ENCODE results near the gene MAGEA2B. TPM values are rescaled to one million over a fixed set of nuclear protein-coding genes. Genes with fewer than 3 reads are reported as not detected.
A peak's percentile ranks its signal among the peaks of the same experiment; 100 is the strongest.
"Not testable (repeated sequence)": the region's sequence is repeated elsewhere in the genome, so short reads cannot be mapped to it uniquely, and the experiment has no call there.

Gene MAGEA2B
- total and polyA plus RNA-seq, 2 of the 8 experiments (the other 6 are each of a cell fraction or from before 2014, with no cell fraction given), result 1.3 TPM; not detected in 1

DNA sequence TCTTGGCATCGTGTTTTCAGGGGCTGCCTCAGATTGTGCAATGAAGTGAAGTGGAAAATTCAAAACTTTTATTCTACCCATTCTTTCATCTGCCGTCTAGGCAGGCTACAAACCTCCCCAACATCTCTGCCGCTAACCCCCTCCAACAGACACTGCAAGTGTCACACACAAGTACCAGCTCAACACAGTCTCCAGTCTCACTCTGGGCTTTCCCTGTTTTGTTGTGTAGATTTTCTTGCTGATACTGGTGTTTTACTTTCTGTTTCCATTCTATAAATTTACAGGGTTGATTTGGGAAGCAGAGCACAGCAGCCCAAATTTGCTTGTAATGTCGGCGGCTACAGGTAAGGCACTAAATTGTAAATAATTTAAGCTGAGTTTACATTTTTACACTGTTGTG lies 40.4 kb downstream of the MAGEA2B start:
- H2BK15ac ChIP-seq (ENCODE audit: low read length); POLR2A ChIA-PET (ENCODE audit: partially characterized antibody); H2BK5ac ChIP-seq (ENCODE audit: low read depth, low read length); H2BK120ac ChIP-seq (replicated peaks; ENCODE audit: low read depth, low read length); H3K56ac ChIP-seq (replicated peaks; ENCODE audit: insufficient read length, low read depth, low read length); H3K36me3 ChIP-seq (ENCODE audit: control insufficient read depth in 2 of 4, insufficient read depth in 4 of 4, low read length in 3 of 4); H3K79me1 ChIP-seq (ENCODE audit: low read depth, low read length); H2AK5ac ChIP-seq (ENCODE audit: low read depth, low read length); H3K23ac ChIP-seq (ENCODE audit: insufficient read length); H3K14ac ChIP-seq (ENCODE audit: insufficient read length); H3K27me3 ChIP-seq (replicated peaks in 1 of 4; ENCODE audit: control insufficient read depth in 3 of 4, extremely low read depth in 1 of 4, insufficient read depth in 3 of 4, low read length in 3 of 4); H3K9ac ChIP-seq (replicated peaks in 1 of 4; ENCODE audit: extremely low read depth in 1 of 4, low read depth in 3 of 4, low read length in 3 of 4); H2BK20ac ChIP-seq (ENCODE audit: low read length); H3K79me2 ChIP-seq (ENCODE audit: control insufficient read depth in 1 of 2, insufficient read depth in 2 of 2, low read length in 2 of 2); H4K8ac ChIP-seq (ENCODE audit: extremely low read depth, insufficient read depth, low read length); CTCF ChIA-PET (ENCODE audit: partially characterized antibody); DNase-seq (ENCODE audit: low read depth in 1 of 2, low spot score in 2 of 2); H2AFZ ChIP-seq (ENCODE audit: low read length); H3K4me3 ChIP-seq (ENCODE audit: extremely low read depth in 1 of 4, insufficient read depth in 2 of 4, low read depth in 3 of 4, low read length in 4 of 4); H4K5ac ChIP-seq (ENCODE audit: insufficient read length, low read depth, low read length); H2BK12ac ChIP-seq (ENCODE audit: low read depth, low read length); H3K4me2 ChIP-seq (ENCODE audit: insufficient read depth in 1 of 2, low read depth in 2 of 2, low read length in 2 of 2); H3K18ac ChIP-seq (ENCODE audit: extremely low read depth, low read length); H3K27ac ChIP-seq (ENCODE audit: low read depth, low read length); H3K4me1 ChIP-seq (replicated peaks in 1 of 4; ENCODE audit: control insufficient read depth in 3 of 4, insufficient read depth in 4 of 4, low read length in 3 of 4); H3K4ac ChIP-seq (replicated peaks; ENCODE audit: insufficient read length, low read depth, low read length); H4K91ac ChIP-seq (replicated peaks; ENCODE audit: insufficient read length, low read length); H4K20me1 ChIP-seq (replicated peaks in 1 of 2; ENCODE audit: control insufficient read depth in 1 of 2, insufficient read depth in 2 of 2, low read length in 2 of 2); H3K9me3 ChIP-seq (ENCODE audit: insufficient read depth in 2 of 2, low read depth in 1 of 2, low read length in 1 of 2); H3K23me2 ChIP-seq (ENCODE audit: low read depth, low read length): not testable (repeated sequence)
- FAIRE-seq, result peak; percentile 55
- WGBS, 2 experiments (ENCODE audit: extremely low coverage in 1 of 2, insufficient coverage in 1 of 2, insufficient read length in 1 of 2, insufficient replicate concordance in 2 of 2, low coverage in 1 of 2, low lambda C conversion rate in 2 of 2, missing lambda C conversion rate in 1 of 2), result no CpG with 5 or more reads among the region's 5 CpGs

DNA sequence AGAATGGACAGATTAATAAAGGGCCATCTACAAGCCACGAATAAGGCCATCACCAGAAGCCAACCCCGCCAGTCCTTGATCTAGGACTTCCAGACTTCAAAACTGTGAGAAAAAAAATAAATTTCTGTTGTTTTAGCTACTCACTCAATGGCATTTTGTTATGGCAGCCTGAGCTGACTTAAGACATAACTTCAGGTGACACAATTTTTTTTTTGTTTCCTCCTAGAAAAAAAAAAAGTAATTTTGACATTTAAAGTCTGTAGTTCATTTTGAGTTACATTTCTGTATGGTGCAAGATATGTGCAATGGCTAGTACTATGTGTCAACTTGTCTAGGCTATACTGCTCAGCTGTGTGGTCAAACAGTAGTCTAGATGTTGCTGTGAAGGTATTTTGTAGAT lies 44.5 kb downstream of the MAGEA2B start, which contains the start of gene CSAG3:
Gene CSAG3 (plus strand): TSS at position 301 of the 400 bp plus-strand sequence.
- H3K18ac ChIP-seq (ENCODE audit: extremely low read depth, low read length); H2BK15ac ChIP-seq (ENCODE audit: low read length); H3K14ac ChIP-seq (ENCODE audit: insufficient read length); H3K23ac ChIP-seq (ENCODE audit: insufficient read length); H3K9me3 ChIP-seq (ENCODE audit: insufficient read depth in 2 of 2, low read depth in 1 of 2, low read length in 1 of 2); H3K79me1 ChIP-seq (ENCODE audit: low read depth, low read length); CTCF ChIA-PET (ENCODE audit: partially characterized antibody); DNase-seq (ENCODE audit: low read depth in 1 of 2, low spot score in 2 of 2); H4K20me1 ChIP-seq (replicated peaks in 1 of 2; ENCODE audit: control insufficient read depth in 1 of 2, insufficient read depth in 2 of 2, low read length in 2 of 2); H3K36me3 ChIP-seq (ENCODE audit: control insufficient read depth in 2 of 4, insufficient read depth in 4 of 4, low read length in 3 of 4); H3K27ac ChIP-seq (ENCODE audit: low read depth, low read length); H4K91ac ChIP-seq (replicated peaks; ENCODE audit: insufficient read length, low read length); H4K5ac ChIP-seq (ENCODE audit: insufficient read length, low read depth, low read length); H4K8ac ChIP-seq (ENCODE audit: extremely low read depth, insufficient read depth, low read length); H3K23me2 ChIP-seq (ENCODE audit: low read depth, low read length); H2AFZ ChIP-seq (ENCODE audit: low read length); H3K4me1 ChIP-seq (replicated peaks in 1 of 4; ENCODE audit: control insufficient read depth in 3 of 4, insufficient read depth in 4 of 4, low read length in 3 of 4); H3K27me3 ChIP-seq (replicated peaks in 1 of 4; ENCODE audit: control insufficient read depth in 3 of 4, extremely low read depth in 1 of 4, insufficient read depth in 3 of 4, low read length in 3 of 4); H3K9ac ChIP-seq (replicated peaks in 1 of 4; ENCODE audit: extremely low read depth in 1 of 4, low read depth in 3 of 4, low read length in 3 of 4); H3K4ac ChIP-seq (replicated peaks; ENCODE audit: insufficient read length, low read depth, low read length); H2BK5ac ChIP-seq (ENCODE audit: low read depth, low read length); H3K4me2 ChIP-seq (ENCODE audit: insufficient read depth in 1 of 2, low read depth in 2 of 2, low read length in 2 of 2); POLR2A ChIA-PET (ENCODE audit: partially characterized antibody); H2BK12ac ChIP-seq (ENCODE audit: low read depth, low read length); H3K4me3 ChIP-seq (ENCODE audit: extremely low read depth in 1 of 4, insufficient read depth in 2 of 4, low read depth in 3 of 4, low read length in 4 of 4); H3K79me2 ChIP-seq (ENCODE audit: control insufficient read depth in 1 of 2, insufficient read depth in 2 of 2, low read length in 2 of 2); FAIRE-seq; H2AK5ac ChIP-seq (ENCODE audit: low read depth, low read length); H2BK20ac ChIP-seq (ENCODE audit: low read length); H2BK120ac ChIP-seq (replicated peaks; ENCODE audit: low read depth, low read length); H3K56ac ChIP-seq (replicated peaks; ENCODE audit: insufficient read length, low read depth, low read length): not testable (repeated sequence)
- WGBS, 2 experiments (ENCODE audit: extremely low coverage in 1 of 2, insufficient coverage in 1 of 2, insufficient read length in 1 of 2, insufficient replicate concordance in 2 of 2, low coverage in 1 of 2, low lambda C conversion rate in 2 of 2, missing lambda C conversion rate in 1 of 2), result no CpG with 5 or more reads among the region's 2 CpGs
